Measurements from ENCODE around the gene DCPS.

DCPS gene

GRCh38 chr11:126328444-126328843 is 24.6 kb downstream of the DCPS start:
- no peak for DNase-seq (ENCODE audit: low read depth)

GRCh38 chr11:126328938-126329643 is 25.2 kb downstream of the DCPS start:
- DNase-seq (ENCODE audit: low read depth), result no peak

DNA sequence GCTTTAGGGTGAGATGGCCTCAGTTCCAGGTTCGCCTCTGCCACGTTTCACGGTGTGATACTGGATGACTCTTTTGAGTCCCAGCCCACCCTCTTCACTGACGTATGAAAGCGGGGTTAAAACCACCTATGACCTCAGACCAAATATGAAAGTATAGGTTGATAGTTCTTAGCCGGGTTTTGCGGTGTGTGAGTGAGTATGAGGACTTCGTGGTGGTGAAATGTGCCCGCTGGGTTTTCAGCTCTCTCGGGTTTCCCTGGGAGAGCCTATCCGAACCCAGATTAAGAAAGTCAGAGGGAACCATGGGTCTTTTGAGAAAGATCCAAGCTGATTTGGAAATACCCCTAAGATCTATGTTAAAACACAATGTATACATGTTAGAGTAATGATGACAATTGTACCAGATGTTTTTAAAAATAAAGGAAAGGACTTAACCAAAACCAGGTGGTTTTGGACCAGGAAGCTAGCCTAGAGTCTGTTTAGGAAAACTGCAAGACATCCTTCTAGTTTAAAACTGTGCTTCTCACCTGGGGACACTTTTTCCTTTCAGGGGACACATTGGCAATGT is 25.9 kb downstream of the DCPS start:
- DNase-seq (ENCODE audit: low read depth), result no peak

GRCh38 chr11:126331286-126331685 is 27.4 kb downstream of the DCPS start:
- no peak for DNase-seq (ENCODE audit: low read depth)

GRCh38 chr11:126332221-126332711 is 28.4 kb downstream of the DCPS start:
- no peak for DNase-seq (ENCODE audit: low read depth)

- DNase-seq (ENCODE audit: low read depth), result no peak
These were observed 29.3 kb downstream of the DCPS start for GRCh38 chr11:126333142-126333541.

DNA sequence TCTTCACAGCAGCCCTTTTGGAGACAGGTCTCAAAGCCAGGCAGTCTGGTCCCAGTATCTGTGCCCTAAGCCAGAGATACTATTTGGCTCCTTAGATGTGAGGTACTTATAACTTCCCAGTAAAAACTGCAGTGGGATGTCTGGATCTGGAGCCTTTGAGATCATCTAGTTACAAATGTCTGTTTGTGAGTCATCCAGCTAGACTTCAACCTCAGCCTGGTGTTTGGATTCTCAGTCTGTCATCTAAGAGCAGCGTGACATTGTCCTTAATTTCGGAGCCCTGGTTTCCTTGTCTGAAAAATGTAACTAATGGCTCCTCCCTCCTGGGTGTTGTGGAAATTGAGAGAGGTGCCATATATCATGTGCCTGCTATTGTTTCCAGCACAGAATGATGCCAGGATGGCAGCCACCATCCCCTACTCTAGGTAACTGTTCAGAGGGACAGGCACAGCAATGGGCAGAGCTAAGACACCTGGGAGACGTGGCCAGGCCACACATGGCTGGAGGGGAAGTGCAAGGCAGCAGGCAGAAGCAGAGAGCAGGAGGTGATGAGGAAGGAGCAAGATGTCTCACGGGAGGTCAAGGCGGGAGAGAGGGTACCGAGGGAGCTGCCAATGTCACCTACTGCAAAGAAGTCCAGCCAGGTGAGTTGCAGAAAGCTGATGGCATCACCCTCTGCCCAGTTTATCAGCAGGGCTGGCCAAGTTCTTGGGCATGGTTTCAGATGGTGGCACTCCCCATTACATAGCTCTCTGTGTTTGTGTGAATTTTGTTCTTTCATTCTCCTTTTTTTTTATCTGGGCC is 31.0 kb downstream of the DCPS start:
- DNase-seq (ENCODE audit: low read depth), result no peak

DNA sequence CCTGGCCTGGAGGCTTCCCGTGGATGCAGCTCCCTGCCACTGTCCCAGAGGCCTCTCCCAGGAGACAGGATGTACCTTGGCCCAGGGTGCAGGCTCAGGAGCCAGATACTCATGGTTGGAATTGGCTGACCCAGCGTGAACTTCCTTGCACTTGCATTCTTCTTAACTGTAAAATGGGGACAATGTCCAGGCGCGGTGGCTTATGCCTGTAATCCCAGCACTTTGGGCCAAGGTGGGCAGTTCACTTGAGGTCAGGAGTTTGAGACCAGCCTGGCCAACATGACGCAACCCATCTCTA is 31.6 kb downstream of the DCPS start:
- DNase-seq (ENCODE audit: low read depth), result no peak

DNA sequence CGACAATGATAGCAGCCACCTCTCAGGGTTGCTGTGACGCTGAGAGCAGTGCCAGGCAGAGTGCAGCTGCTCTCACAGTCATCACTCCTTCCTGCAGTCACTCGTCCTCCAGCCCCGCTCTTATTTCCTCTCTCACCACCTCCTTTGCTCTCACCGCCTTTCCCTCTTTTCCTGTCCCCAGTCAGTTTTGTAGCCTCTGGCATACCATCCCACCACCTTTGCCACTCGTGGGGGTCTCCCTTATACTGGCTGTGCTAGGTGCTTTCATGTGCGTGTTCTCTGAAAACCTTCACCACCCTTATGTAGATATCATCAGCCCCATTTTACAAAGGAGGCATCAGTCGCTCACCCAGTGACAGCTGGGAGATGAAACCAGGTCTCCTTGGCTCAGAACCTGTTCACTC is 32.3 kb downstream of the DCPS start:
- no peak for DNase-seq (ENCODE audit: low read depth)

DNA sequence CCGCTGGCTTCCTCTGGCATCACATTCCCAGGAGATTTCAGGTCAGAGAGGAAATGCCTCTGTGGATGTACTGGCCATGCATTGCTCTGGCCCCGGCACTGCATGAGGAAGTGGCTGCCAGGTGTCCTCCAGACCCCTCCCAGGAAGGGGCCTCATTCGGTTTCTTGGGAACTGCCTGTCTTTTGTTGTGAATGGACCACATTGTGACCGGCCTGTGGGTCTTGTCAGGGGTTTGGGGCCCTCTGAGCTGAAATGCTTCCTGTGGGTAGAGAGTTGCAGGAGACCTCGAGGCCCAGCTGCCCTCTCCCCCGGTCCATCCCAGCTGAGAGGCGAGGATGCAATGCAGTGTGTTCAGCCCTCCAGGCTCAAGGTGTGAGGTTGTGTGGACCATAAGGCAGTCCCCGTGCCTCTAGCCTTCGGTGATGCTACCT is 32.8 kb downstream of the DCPS start:
- DNase-seq (ENCODE audit: low read depth), result no peak

- no peak for DNase-seq (ENCODE audit: low read depth)
These were observed 33.2 kb downstream of the DCPS start for GRCh38 chr11:126337126-126337473.

DNA sequence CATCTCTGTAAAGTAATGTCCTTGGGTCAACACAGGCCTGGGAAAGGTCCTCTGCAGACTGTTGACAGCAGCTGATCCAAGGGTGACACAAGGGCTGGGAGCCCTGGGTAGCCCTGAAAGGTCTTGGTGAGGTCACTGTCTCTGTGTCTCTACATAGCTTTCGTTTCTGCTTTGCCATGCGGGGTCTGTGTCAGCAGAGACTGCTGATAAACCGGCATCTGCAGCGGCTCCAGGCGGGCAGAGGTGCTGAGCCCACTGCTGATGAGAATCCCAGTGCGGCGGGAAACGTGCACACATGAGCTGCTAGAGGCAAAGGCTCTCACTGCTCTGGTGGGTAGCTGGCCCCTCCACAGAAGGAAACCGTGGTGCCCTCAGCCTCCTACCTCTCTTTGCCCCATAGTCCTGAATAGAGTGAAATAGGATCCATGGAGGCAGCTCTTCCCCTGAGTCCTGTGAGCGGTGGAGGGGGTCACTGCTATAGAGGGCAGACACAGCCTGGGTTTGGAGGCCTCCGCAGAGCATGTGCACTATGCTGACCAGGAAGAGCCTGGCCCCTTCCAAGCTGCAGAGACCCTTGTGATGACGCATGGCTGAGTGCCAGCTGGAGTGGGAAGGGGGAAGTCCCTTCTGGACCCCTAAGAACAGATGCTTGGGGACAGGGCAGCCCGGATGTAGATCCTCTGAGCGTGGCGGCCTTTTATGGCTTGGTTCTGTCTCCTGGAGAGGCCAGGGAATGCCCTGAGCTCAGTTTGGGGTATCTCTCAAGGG is 33.8 kb downstream of the DCPS start:
- no peak for DNase-seq (ENCODE audit: low read depth)

DNA sequence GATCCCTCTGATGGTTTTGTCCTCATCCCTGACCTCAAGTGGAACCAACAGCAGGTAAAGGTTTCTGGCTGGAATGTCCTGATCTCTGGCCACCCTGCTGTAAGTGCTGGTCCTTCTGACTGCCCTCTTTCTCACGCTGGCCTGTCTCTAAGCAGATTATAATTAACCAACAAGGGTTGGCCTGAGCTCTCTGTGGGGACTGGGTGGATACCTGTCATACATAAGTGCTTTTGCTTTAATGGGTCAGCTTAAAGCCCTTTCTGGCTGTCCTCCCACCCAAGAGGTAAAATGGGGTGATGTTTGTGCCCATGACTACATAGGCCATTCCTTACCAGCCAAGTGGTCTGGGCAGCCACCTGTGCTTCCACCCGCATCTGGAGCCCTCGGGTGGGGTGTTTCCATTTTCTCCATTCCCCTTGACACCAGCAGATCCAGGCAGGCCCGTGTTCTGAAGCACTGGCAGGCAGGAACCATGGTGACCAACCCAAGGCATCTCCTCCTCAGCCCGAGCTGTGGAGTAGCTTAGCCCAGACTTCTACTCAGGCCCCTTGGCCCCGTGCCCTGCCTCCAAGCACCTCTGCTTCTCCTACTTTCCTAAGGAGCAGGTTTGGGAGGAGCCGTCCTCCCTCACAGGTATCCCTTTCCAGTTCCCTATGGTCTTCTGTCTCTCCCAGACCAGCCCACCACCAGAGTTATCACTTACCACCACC is 34.6 kb downstream of the DCPS start:
- no peak for DNase-seq (ENCODE audit: low read depth)

DNA sequence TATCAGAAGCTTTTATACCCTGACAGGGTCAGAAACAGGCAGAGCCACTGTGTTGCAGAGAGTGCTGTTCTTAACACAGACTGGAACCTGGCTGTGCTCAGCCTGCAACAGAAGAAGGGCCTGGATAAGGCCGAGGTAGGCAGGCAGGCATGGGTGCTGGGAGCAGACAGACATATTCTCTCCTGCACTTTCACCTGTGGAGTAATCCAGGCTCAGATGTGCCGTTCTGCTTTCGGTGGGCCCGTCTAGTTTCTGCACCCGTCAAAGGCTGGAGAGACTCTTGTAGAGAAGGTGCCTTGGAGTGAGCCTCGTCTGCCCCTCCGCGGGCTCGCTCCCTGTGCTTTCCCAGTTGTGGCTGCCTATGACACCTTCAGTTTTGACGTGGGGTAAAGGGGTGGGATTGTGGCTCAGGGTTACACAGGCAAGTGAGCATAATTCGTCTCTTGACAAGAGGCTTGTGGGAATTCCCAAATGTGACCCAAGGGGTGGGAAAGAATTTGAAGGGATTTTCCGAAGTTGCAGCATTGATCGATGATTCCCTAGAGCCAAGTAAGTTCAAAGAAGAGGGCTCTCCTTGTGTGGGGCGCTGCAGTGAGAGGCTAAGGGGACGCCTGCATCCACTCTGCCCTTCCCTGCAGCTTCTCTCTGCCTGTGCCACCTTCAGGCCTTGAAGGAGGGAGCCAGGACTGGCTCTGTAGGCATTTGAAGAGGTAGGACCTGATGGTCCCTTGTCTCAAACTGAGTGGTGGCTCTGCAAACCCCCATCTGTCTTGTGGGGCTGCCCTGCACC is 35.4 kb downstream of the DCPS start:
- no peak for DNase-seq (ENCODE audit: low read depth)

DNA sequence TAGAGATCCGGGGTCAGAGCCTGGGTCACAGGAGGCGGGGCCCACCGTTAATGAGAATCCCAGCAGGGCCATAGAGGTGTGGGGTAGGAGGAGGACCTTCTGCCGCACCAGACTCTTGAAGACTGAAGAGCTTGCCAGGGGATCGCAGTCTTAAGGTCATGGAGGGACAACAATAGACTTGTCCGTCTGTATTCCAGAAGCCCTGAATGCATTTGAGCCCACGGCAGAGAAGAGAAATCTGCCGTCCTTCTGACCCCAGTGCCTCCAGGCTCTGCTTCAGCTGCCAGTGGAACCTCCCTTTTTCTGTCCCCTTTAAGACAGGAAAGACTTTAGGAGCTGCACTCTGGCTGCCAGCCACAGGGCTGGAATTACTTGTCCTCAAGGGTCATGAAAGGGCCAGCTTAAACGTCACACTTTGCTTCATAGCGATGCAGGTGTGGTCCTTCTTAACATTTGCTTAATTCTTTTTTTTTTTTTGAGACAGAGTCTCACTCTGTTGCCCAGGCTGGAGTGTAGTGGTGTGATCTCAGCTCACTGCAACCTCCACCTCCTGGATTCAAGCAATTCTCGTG is 36.1 kb downstream of the DCPS start:
- DNase-seq (ENCODE audit: low read depth), result no peak

- no peak for DNase-seq (ENCODE audit: low read depth)
These were observed 37.2 kb downstream of the DCPS start for GRCh38 chr11:126340960-126341606.

GRCh38 chr11:126341760-126342161 is 37.9 kb downstream of the DCPS start:
- DNase-seq (ENCODE audit: low read depth), result no peak

DNA sequence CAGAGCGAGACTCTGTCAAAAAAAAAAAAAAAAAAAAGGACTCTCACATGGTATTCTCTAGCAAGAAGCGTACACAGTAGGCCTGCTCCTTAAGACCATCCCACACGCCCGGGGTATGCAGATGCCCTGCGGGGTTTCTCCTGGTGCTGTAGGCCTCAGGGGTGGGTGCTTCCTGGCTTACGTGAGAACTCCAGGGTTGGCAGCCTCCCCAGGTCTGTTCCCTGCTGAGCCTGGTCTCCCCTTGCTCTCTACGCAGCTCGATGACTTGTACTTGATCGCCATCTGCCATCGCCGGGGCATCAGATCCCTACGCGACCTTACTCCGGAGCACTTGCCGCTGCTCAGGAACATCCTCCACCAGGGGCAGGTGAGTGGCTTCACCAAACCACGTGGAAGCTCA is 39.2 kb downstream of the DCPS start:
- DNase-seq (ENCODE audit: low read depth), result no peak

DNA sequence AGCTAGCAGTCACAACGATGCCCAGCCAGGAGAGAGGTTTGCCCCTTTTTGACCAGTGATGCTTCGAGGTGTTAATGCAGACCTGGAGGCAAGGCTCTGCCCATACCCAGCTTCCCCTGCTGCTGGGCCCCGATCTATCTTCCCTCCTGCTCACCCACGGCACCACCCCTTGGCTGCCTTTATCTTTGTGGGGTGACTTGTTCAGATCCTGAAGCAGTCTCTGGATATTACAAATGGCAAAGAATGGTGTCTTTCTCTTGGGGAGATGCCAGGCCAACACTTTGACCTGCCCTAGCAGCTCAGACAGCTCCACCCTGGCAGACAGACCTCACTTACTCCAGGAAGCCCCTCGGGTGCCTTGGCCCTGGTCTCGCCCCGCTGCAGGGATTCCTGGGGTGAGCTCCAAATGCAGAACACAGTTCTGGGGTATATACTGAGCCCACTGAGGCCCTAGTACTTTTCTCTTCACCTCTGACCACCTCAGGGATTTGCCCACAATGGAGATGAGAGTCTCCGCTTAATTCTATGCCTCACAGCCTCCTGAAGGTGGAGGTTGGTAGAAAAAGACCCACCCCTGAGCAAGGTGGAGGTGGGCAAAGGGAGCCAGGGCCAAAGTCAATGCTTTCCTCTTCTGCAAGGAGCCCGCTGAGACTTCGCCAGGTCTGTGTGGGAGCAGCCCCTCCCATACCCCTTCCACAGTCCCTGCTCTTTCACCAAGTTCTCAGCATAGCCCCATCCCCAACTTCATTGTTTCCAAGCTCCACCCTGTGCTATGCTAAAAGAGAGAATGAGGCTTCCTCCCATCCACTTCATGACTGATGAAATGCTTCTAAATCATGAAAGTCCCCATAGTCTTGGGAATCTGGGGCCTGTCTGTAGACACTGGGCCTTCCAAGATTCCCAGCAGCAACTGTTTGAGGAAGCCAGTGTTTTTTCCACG is 40.6 kb downstream of the DCPS start:
- DNase-seq (ENCODE audit: low read depth), result no peak
